Hepatic stellate cell (primary cell): ENCODE results near the gene NDN.
"Not testable (repeated sequence)": the region's sequence is repeated elsewhere in the genome, so short reads cannot be mapped to it uniquely, and the experiment has no call there.

Experiments
- DNase-seq: peaks from one replicate; pipeline ENCODE4 v3.0.0; 2011; ENCODE audit warnings: low spot score

NDN gene

GRCh38 chr15:23687143-23687470, at the start of gene NDN:
NDN (minus strand) TSS chr15:23687305; CDS start chr15:23687217, 88 bp downstream.
- DNase-seq: peak; percentile 26

- DNase-seq: no peak
Observed at GRCh38 chr15:23736033-23736673, 49.0 kb upstream of the NDN start.

GRCh38 chr15:23734862-23735261, 47.8 kb upstream of the NDN start:
- no peak for DNase-seq

- DNase-seq: not testable (repeated sequence)
Observed at GRCh38 chr15:23713874-23714656, 27.0 kb upstream of the NDN start.

- DNase-seq: no peak
Observed at GRCh38 chr15:23708332-23708731, 21.2 kb upstream of the NDN start.

- no peak for DNase-seq
Observed at GRCh38 chr15:23695282-23695681, 8.2 kb upstream of the NDN start.

GRCh38 chr15:23694592-23694991, 7.5 kb upstream of the NDN start:
- DNase-seq: no peak

GRCh38 chr15:23690450-23690852, 3.3 kb upstream of the NDN start:
- DNase-seq: no peak

GRCh38 chr15:23690015-23690414, 2.9 kb upstream of the NDN start:
- DNase-seq: no peak

- DNase-seq: no peak
Observed at GRCh38 chr15:23686466-23687142, 501 bp downstream of the NDN start.

GRCh38 chr15:23671481-23671880, 15.6 kb downstream of the NDN start:
- no peak for DNase-seq

GRCh38 chr15:23670970-23671369, 16.1 kb downstream of the NDN start:
- DNase-seq: no peak

GRCh38 chr15:23663232-23663631, 23.9 kb downstream of the NDN start:
- DNase-seq: no peak

- no peak for DNase-seq
Observed at GRCh38 chr15:23648920-23649515, 38.1 kb downstream of the NDN start.

GRCh38 chr15:23647421-23648370, 39.4 kb downstream of the NDN start, which contains the start of gene MAGEL2:
MAGEL2 (minus strand) TSS chr15:23647867; CDS start chr15:23647742, 125 bp downstream.
- DNase-seq: no peak

GRCh38 chr15:23647001-23647295, 40.2 kb downstream of the NDN start:
- no peak for DNase-seq

- DNase-seq: no peak
Observed at GRCh38 chr15:23646165-23647000, 40.7 kb downstream of the NDN start.

GRCh38 chr15:23645371-23646164, 41.5 kb downstream of the NDN start:
- no peak for DNase-seq

- no peak for DNase-seq
Observed at GRCh38 chr15:23644829-23645228, 42.3 kb downstream of the NDN start.
